H1 (cell line): Measurements from ENCODE around the gene THOC5. TPM values are rescaled to one million over a fixed set of nuclear protein-coding genes. Genes with fewer than 3 reads are reported as not detected.

Source experiments
- CTCF ChIA-PET: fragments of 300-600 bp; sonication (Branson Sonifier 250); formaldehyde crosslinking; loops from one replicate; lab custom pipeline; 2021; ENCODE audit not compliant: partially characterized antibody; lab: Charles Lee
- POLR2A ChIA-PET: fragments of 300-600 bp; sonication (Branson Sonifier 250); formaldehyde crosslinking; loops from one replicate; lab custom pipeline; 2021; ENCODE audit warnings: inconsistent platforms; ENCODE audit not compliant: partially characterized antibody; lab: Charles Lee
- DNase-seq, 2 experiments: peaks; one replicate each; pipeline versions ENCODE4 v3.0.0 to v3.0.0-alpha.2; 2010 to 2022; ENCODE audit warnings: low spot score in 2 of 2, low read depth in 1 of 2, mixed read lengths in 1 of 2
- FAIRE-seq: peaks from 2 replicates; lab custom pipeline; 2011; peaks lifted over from hg19 to GRCh38; lab: Jason Lieb, UNC
- H2AFZ ChIP-seq: 2 replicates; pipeline ENCODE4 v1.8.1; 2012; ENCODE audit warnings: low read length, inconsistent platforms
- H2AK5ac ChIP-seq: 2 replicates; pipeline ENCODE4 v1.6.1; 2013; ENCODE audit warnings: low read depth, low read length
- H2BK120ac ChIP-seq: replicated peaks from 2 replicates; pipeline ENCODE3; 2013; ENCODE audit warnings: low read depth, low read length, inconsistent platforms
- H2BK12ac ChIP-seq: 2 replicates; pipeline ENCODE4 v1.6.1; 2013; ENCODE audit warnings: low read depth, low read length
- H2BK15ac ChIP-seq: 2 replicates; pipeline ENCODE4 v1.6.1; 2013; ENCODE audit warnings: low read length
- H2BK20ac ChIP-seq: 2 replicates; pipeline ENCODE4 v1.6.1; 2013; ENCODE audit warnings: low read length
- H2BK5ac ChIP-seq: 2 replicates; pipeline ENCODE4 v1.6.1; 2013; ENCODE audit warnings: low read depth, low read length
- H3K14ac ChIP-seq: 2 replicates; pipeline ENCODE4 v1.6.1; 2013; ENCODE audit warnings: inconsistent platforms; ENCODE audit not compliant: insufficient read length
- H3K18ac ChIP-seq: 2 replicates; pipeline ENCODE4 v1.6.1; 2013; ENCODE audit warnings: low read length; ENCODE audit errors: extremely low read depth
- H3K23ac ChIP-seq: 2 replicates; pipeline ENCODE4 v1.6.1; 2013; ENCODE audit warnings: inconsistent platforms; ENCODE audit not compliant: insufficient read length
- H3K23me2 ChIP-seq: 2 replicates; pipeline ENCODE4 v1.6.1; 2013; ENCODE audit warnings: low read depth, low read length
- H3K27ac ChIP-seq: 2 replicates; pipeline ENCODE4 v1.6.1; 2011; ENCODE audit warnings: low read depth, low read length, inconsistent platforms
- H3K27me3 ChIP-seq, 4 experiments: replicated peaks in 1 of 4; 1 replicate in 1 of 4; 2 replicates in 3 of 4; pipeline versions ENCODE4 v1.6.1 to v1.8.1; 2011 to 2013; ENCODE audit warnings: low read length in 3 of 4, mild to moderate bottlenecking in 3 of 4, inconsistent platforms in 2 of 4, mixed read lengths in 2 of 4, moderate library complexity in 1 of 4; ENCODE audit not compliant: control insufficient read depth in 3 of 4, insufficient read depth in 3 of 4; ENCODE audit errors: extremely low read depth in 1 of 4
- H3K36me3 ChIP-seq, 4 experiments: 2 replicates each; pipeline versions ENCODE4 v1.6.1 to v1.8.1; 2011 to 2013; ENCODE audit warnings: mild to moderate bottlenecking in 4 of 4, low read length in 3 of 4, moderate library complexity in 2 of 4, control low read depth in 1 of 4, inconsistent platforms in 1 of 4; ENCODE audit not compliant: insufficient read depth in 4 of 4, control insufficient read depth in 2 of 4
- H3K4ac ChIP-seq: replicated peaks from 2 replicates; pipeline ENCODE3; 2013; ENCODE audit warnings: low read length, low read depth, mixed read lengths, inconsistent platforms; ENCODE audit not compliant: insufficient read length
- H3K4me1 ChIP-seq, 4 experiments: replicated peaks in 1 of 4; 1 replicate in 1 of 4; 2 replicates in 3 of 4; pipeline versions ENCODE4 v1.6.1 to v1.8.1; 2011 to 2013; ENCODE audit warnings: low read length in 3 of 4, inconsistent platforms in 2 of 4, mixed read lengths in 1 of 4; ENCODE audit not compliant: insufficient read depth in 4 of 4, control insufficient read depth in 3 of 4
- H3K4me2 ChIP-seq, 2 experiments: 2 replicates each; pipeline versions ENCODE4 v1.6.1 to v1.8.1; 2011 to 2013; ENCODE audit warnings: low read depth in 2 of 2, low read length in 2 of 2, control low read depth in 1 of 2, inconsistent platforms in 1 of 2, mild to moderate bottlenecking in 1 of 2; ENCODE audit not compliant: insufficient read depth in 1 of 2
- H3K4me3 ChIP-seq, 4 experiments: fragments of 200-600, 300-600 bp in 1 of 4; sonication (generic), shearing (Covaris generic), sonication (Bioruptor Twin) in 1 of 4; 2 replicates each; pipeline versions ENCODE4 v1.5.1 to v1.8.1; 2011 to 2016; ENCODE audit warnings: low read length in 4 of 4, low read depth in 3 of 4, control low read depth in 2 of 4, inconsistent platforms in 2 of 4, mild to moderate bottlenecking in 2 of 4, mixed read lengths in 1 of 4, moderate library complexity in 1 of 4; ENCODE audit not compliant: insufficient read depth in 2 of 4; ENCODE audit errors: extremely low read depth in 1 of 4
- H3K56ac ChIP-seq: replicated peaks from 2 replicates; pipeline ENCODE3; 2013; ENCODE audit warnings: low read depth, mild to moderate bottlenecking, mixed read lengths, low read length, inconsistent platforms; ENCODE audit not compliant: insufficient read length
- H3K79me1 ChIP-seq: 2 replicates; pipeline ENCODE4 v1.6.1; 2013; ENCODE audit warnings: low read depth, low read length, control low read depth
- H3K79me2 ChIP-seq, 2 experiments: 2 replicates each; pipeline versions ENCODE4 v1.6.1 to v1.8.1; 2012 to 2013; ENCODE audit warnings: low read length in 2 of 2, mild to moderate bottlenecking in 2 of 2, inconsistent platforms in 1 of 2; ENCODE audit not compliant: insufficient read depth in 2 of 2, control insufficient read depth in 1 of 2
- H3K9ac ChIP-seq, 4 experiments: replicated peaks in 1 of 4; 1 replicate in 1 of 4; 2 replicates in 3 of 4; pipeline versions ENCODE4 v1.6.1 to v1.8.1; 2011 to 2013; ENCODE audit warnings: low read depth in 3 of 4, low read length in 3 of 4, control low read depth in 2 of 4, mild to moderate bottlenecking in 2 of 4, moderate library complexity in 2 of 4, inconsistent platforms in 1 of 4; ENCODE audit errors: extremely low read depth in 1 of 4
- H3K9me3 ChIP-seq, 2 experiments: 2 replicates each; pipeline versions ENCODE4 v1.6.1 to v1.8.1; 2012 to 2013; ENCODE audit warnings: mild to moderate bottlenecking in 2 of 2, moderate library complexity in 2 of 2, control low read depth in 1 of 2, inconsistent platforms in 1 of 2, low read depth in 1 of 2, low read length in 1 of 2, mixed read lengths in 1 of 2; ENCODE audit not compliant: insufficient read depth in 2 of 2
- H4K20me1 ChIP-seq, 2 experiments: replicated peaks in 1 of 2; 2 replicates each; pipeline versions ENCODE3 to v1.8.1; 2011 to 2013; ENCODE audit warnings: inconsistent platforms in 2 of 2, low read length in 2 of 2, mild to moderate bottlenecking in 1 of 2; ENCODE audit not compliant: insufficient read depth in 2 of 2, control insufficient read depth in 1 of 2
- H4K5ac ChIP-seq: 2 replicates; pipeline ENCODE4 v1.6.1; 2013; ENCODE audit warnings: low read length, low read depth, mixed read lengths, inconsistent platforms; ENCODE audit not compliant: insufficient read length
- H4K8ac ChIP-seq: 2 replicates; pipeline ENCODE4 v1.8.0; 2013; ENCODE audit warnings: mild to moderate bottlenecking, moderate library complexity, low read length, inconsistent platforms; ENCODE audit not compliant: insufficient read depth; ENCODE audit errors: extremely low read depth
- H4K91ac ChIP-seq: replicated peaks from 2 replicates; pipeline ENCODE3; 2013; ENCODE audit warnings: low read length, mixed read lengths, inconsistent platforms; ENCODE audit not compliant: insufficient read length
- ASH2L ChIP-seq: fragments of 200-600, 300-600 bp; sonication (generic); IDR thresholded peaks from one replicate; pipeline ENCODE4 v1.7.1; 2017; ENCODE audit warnings: low read length
- BACH1 ChIP-seq: IDR thresholded peaks from 2 replicates; pipeline ENCODE4 v1.6.1; 2012; ENCODE audit warnings: low read length, improper control_type of control experiment
- BCL11A ChIP-seq, 2 experiments: IDR thresholded peaks; one replicate each; pipeline ENCODE4 v1.6.1; 2011; ENCODE audit warnings: low read depth in 2 of 2, low read length in 2 of 2, mild to moderate bottlenecking in 2 of 2
- EZH2 ChIP-seq: fragments of 200-600 bp; sonication (generic); IDR thresholded peaks from 2 replicates; pipeline ENCODE4 v1.7.1; 2012; ENCODE audit warnings: low read depth, mild to moderate bottlenecking, moderate library complexity, low read length, inconsistent platforms; ENCODE audit not compliant: severe bottlenecking
- GABPA ChIP-seq: IDR thresholded peaks from 2 replicates; pipeline ENCODE4 v1.6.1; 2011; ENCODE audit warnings: mild to moderate bottlenecking, low read length, moderate library complexity, borderline replicate concordance; ENCODE audit not compliant: insufficient read depth
- HDAC2 ChIP-seq, 2 experiments: fragments of 300-600 bp in 1 of 2; sonication (generic) in 1 of 2; IDR thresholded peaks; 2 replicates each; pipeline ENCODE4 v1.6.1; 2011 to 2012; ENCODE audit warnings: low read depth in 2 of 2, low read length in 2 of 2, mild to moderate bottlenecking in 2 of 2, moderate library complexity in 2 of 2, borderline replicate concordance in 1 of 2, inconsistent platforms in 1 of 2
- MAFK ChIP-seq: IDR thresholded peaks from 2 replicates; pipeline ENCODE4 v1.6.1; 2012; ENCODE audit warnings: low read depth, mild to moderate bottlenecking, improper control_type of control experiment, low read length
- NRF1 ChIP-seq: IDR thresholded peaks from 2 replicates; pipeline ENCODE4 v1.6.1; 2011; ENCODE audit warnings: mild to moderate bottlenecking, low read depth, low read length, improper control_type of control experiment
- SIRT6 ChIP-seq: IDR thresholded peaks from one replicate; pipeline ENCODE4 v1.7.1; 2012; ENCODE audit warnings: low read length, inconsistent platforms
- TEAD4 ChIP-seq: IDR thresholded peaks from 2 replicates; pipeline ENCODE4 v1.6.1; 2012; ENCODE audit warnings: low read depth, low read length, inconsistent platforms, mixed read lengths
- WGBS, 2 experiments: shearing (Covaris generic) in 1 of 2; methylation state at CpG; one replicate each; pipeline versions ENCODE4 v1.1.6 to v1.1.7; 2013 to 2015; ENCODE audit warnings: low lambda C conversion rate in 2 of 2, mixed read lengths in 2 of 2, inconsistent platforms in 1 of 2, low coverage in 1 of 2, missing lambda C conversion rate in 1 of 2; ENCODE audit not compliant: insufficient replicate concordance in 2 of 2, insufficient coverage in 1 of 2, insufficient read length in 1 of 2; ENCODE audit errors: extremely low coverage in 1 of 2, missing lambda C conversion rate in 1 of 2; 5-methylcytosine and 5-hydroxymethylcytosine counted together
- polyA plus RNA-seq, 7 experiments: library from polyadenylated mRNA; depleted of rRNA in 3 of 7; stranded (reverse) in 5 of 7; unstranded in 2 of 7; fragments of >200 nt in 5 of 7; fragments of 200-250 nt in 2 of 7; gene quantifications; 1 replicate in 5 of 7; 2 replicates in 1 of 7; 4 replicates in 1 of 7; pipeline versions ENCODE4 v1.2.1 to v1.2.3, GENCODE V29; 2011 to 2013; ENCODE audit warnings: missing spikeins in 2 of 7, mixed read lengths in 2 of 7
- total RNA-seq: library from RNA; stranded (reverse); fragmentation: NEBNext Ultra II Directional; extraction: Animal tissue kit (Norgen Biotek cat#: 25700); gene quantifications from 2 replicates; pipeline ENCODE4 v1.2.1, GENCODE V29; 2021
- TF ChIP-seq, protein P1 (sequence below): IDR thresholded peaks from 2 replicates; pipeline ENCODE4 v1.6.1; 2011; ENCODE audit warnings: low read length, improper control_type of control experiment

THOC5 gene
- total and polyA plus RNA-seq, 2 of the 8 experiments (the other 6 are each of a cell fraction or from before 2014, with no cell fraction given): 27.7 to 65.7 TPM

DNA sequence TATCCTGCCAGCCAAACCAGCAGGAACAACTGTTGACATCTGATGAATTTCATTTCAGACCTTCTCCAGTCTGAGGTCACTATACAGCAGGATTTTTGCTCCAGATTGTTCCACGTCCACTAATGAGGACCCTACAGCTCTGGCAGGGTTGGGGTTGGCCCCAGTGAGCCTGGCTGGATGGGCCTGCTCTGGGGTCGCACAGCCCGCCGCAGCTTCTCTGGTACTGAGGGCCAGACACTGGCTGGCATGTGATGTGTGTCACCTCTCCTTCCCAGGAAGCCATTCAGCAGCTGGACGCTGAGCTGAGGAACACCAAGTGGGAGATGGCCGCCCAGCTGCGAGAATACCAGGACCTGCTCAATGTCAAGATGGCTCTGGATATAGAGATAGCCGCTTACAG, 68.1 kb downstream of the THOC5 start:
- peaks cover 7 to 23% (median 21%) of the 10 kb centered on the region in 4 experiments for H3K27me3 ChIP-seq
- peaks cover 0 to 9% (median 3%) of the 10 kb centered on the region in 4 experiments; a peak in 4 of 8 replicates for H3K36me3 ChIP-seq
- TF ChIP-seq NRF1 (no peak), GABPA (no peak), SIRT6 (no peak), EZH2 (no peak), HDAC2 (IDR thresholded peaks at IDR 0.05; ENCODE audit: borderline replicate concordance in 1 of 2, low read depth in 2 of 2, low read length in 2 of 2) (no peak), TEAD4 (no peak), ASH2L (no peak), BACH1 (no peak), MAFK (no peak), BCL11A (IDR thresholded peaks at IDR 0.05; ENCODE audit: low read depth in 2 of 2, low read length in 2 of 2) (no peak)
- TF ChIP-seq, protein P1, sequence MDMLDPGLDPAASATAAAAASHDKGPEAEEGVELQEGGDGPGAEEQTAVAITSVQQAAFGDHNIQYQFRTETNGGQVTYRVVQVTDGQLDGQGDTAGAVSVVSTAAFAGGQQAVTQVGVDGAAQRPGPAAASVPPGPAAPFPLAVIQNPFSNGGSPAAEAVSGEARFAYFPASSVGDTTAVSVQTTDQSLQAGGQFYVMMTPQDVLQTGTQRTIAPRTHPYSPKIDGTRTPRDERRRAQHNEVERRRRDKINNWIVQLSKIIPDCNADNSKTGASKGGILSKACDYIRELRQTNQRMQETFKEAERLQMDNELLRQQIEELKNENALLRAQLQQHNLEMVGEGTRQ: no peak
- DNase-seq (no peak), FAIRE-seq (no peak)
- no peak overlapping the region for H2BK15ac ChIP-seq
- H3K9me3 ChIP-seq: peaks cover 0 to 7% of the 10 kb centered on the region in 2 experiments; a peak in 2 of 4 replicates
- H4K5ac ChIP-seq: no peak overlapping the region
- no peak overlapping the region for H3K4me3 ChIP-seq
- H2BK20ac ChIP-seq: no peak overlapping the region
- no peak overlapping the region for H3K4ac ChIP-seq
- H3K79me1 ChIP-seq: no peaks in the 10 kb centered on the region
- H3K79me2 ChIP-seq: no peaks in the 10 kb centered on the region
- H3K56ac ChIP-seq: no peak overlapping the region
- peaks cover 10% of the 10 kb centered on the region; the same call in 1 of the 2 replicates for H3K23me2 ChIP-seq
- H2BK12ac ChIP-seq: no peak overlapping the region
- H2BK120ac ChIP-seq: no peak overlapping the region
- no peak overlapping the region for H2BK5ac ChIP-seq
- no peak overlapping the region for H3K18ac ChIP-seq
- no peak overlapping the region for H2AFZ ChIP-seq
- no peak overlapping the region for H4K8ac ChIP-seq
- no peak overlapping the region for H2AK5ac ChIP-seq
- POLR2A ChIA-PET: interaction anchor here (1.0 to 1.8 kb wide), 3 partner anchors 10 to 32 kb away, joined by 3 to 4 read pairs (median 3); no protein-coding TSS in a partner anchor
- H4K91ac ChIP-seq: no peak overlapping the region
- H3K4me1 ChIP-seq: peaks cover 7 to 13% (median 7%) of the 10 kb centered on the region in 4 experiments
- H3K23ac ChIP-seq: no peak overlapping the region
- no peak overlapping the region for H3K9ac ChIP-seq
- WGBS, 2 experiments: 96% methylated on average over 8 of the region's 8 CpGs; no CpG with 5 or more reads in 1 of the 2 experiments
- H3K14ac ChIP-seq: no peak overlapping the region
- H3K4me2 ChIP-seq: no peak overlapping the region
- CTCF ChIA-PET: interaction anchor here (0.6 to 6.2 kb wide), 5 partner anchors 15 to 1434 kb away, joined by 3 to 42 read pairs (median 4); no protein-coding TSS in a partner anchor
- H4K20me1 ChIP-seq: peaks cover 2 to 5% of the 10 kb centered on the region in 2 experiments
- no peak overlapping the region for H3K27ac ChIP-seq
